CD1c-positive myeloid dendritic cell (primary cell): ENCODE data around the gene PLCG2.

Experiments used
- DNase-seq: peaks from one replicate; pipeline ENCODE4 v3.0.0-alpha.2; 2016; ENCODE audit errors: extremely low spot score

PLCG2 gene

GRCh38 chr16:81843683-81844082, 64.6 kb downstream of the PLCG2 start:
- no peak for DNase-seq

GRCh38 chr16:81846105-81846504, 67.0 kb downstream of the PLCG2 start:
- no peak for DNase-seq

DNA sequence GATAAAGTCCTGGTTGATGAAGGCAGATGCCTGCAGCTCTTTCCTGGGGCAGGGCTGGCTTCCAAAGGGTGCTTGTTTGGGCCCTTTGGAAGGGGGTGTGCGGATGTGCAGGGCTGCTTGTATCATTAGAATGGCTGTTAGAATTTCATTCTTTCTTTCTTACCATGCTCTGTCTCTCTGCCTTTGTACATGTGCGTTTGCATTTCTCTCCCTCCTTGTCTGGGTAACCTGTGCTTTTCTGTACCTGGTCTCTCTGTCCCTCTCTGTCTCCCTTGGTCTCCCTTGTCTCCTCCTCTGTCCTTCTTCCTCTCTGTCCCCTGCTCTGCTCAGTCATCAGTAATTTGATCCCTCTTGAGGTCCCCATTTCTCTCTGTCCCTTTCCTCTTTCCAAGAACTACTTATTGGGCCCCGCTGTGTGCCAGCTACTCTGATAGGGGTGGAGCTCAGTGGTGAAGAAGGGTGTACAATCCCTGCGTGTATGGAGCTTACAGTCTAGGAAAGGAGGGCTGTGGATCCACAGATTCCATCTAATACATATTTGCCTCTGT, 69.3 kb downstream of the PLCG2 start:
- no peak for DNase-seq

- no peak for DNase-seq
These were observed 71.3 kb downstream of the PLCG2 start for GRCh38 chr16:81850197-81850944.

DNA sequence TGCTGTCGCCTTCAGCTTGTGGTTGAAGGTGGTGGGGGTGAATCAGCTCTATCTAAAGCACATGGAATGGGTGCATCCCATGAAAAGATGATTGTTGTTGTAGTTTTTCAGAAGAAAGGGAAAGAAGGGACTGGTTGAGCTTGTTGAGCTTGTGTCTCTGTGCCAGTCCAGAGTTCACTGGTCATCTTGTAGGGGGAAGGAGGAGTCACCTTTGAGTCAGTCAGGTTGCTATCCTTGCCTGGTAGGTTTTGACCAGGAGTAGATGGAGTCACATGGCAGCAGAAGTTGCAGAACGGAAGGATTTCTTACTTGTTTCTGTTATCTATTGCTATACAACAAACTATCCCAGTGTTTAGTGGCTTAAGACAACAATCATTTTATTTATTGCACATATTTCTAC, 73.3 kb downstream of the PLCG2 start:
- DNase-seq: no peak

- no peak for DNase-seq
These were observed 76.6 kb downstream of the PLCG2 start for GRCh38 chr16:81855552-81856153.

GRCh38 chr16:81860287-81861266, 81.5 kb downstream of the PLCG2 start:
- no peak for DNase-seq

DNA sequence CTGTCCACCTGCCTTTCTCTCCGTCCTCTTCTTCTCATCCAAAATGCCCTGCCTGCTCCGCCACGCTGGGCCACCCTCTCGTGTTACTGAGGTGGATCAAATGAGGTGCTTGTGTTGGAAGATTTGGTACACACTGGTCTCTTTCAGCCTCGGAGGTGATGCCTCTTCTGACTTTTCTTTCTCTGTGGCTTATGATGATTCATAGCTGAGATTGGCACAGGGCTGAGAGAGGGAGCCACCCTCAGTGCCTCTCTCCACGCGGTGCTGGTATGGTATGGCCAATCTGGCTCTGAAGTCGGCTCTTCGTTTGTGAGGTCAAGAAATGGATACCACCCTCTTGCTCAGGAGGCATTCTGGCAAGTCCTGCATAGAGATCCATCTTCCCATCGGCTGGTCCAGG, 82.4 kb downstream of the PLCG2 start:
- no peak for DNase-seq

GRCh38 chr16:81861915-81862314, 82.8 kb downstream of the PLCG2 start:
- DNase-seq: no peak

GRCh38 chr16:81863630-81864352, 84.7 kb downstream of the PLCG2 start:
- DNase-seq: no peak

DNA sequence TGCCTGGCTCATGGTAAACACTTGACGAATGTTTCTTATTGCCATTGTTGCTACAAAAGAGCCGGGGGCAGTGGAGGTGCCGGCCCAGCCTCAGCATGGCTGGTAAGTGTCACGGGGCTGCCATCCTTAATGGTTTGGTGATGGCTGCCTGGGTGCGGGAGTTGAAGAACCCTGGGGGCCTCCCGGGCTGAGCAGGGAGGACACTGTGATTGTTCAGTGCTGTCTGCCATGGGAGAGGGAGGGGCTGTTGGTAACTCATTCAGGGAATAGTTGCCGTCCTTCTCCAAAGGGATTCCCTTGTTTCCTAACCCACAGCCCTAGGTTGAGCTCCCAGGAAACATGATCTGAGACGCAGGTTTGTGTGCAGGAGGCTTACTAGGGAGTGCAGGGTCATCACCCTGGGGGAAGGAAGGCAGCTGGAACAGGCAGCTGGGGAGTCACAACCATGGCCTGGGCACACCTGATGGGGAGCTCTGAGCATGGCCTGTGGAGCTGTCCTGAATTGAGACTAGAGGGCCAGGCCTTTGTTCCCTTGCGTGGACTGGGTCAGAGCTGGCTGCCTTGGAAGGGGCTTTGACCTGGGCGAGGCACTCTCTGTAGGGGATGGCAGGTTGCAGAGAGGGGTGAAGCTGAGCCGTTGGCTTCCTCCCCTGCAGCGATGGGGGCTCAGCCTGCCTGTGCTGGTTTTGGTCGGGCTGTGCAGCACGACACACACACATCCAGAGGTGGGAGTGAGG, 85.7 kb downstream of the PLCG2 start:
- no peak for DNase-seq

DNA sequence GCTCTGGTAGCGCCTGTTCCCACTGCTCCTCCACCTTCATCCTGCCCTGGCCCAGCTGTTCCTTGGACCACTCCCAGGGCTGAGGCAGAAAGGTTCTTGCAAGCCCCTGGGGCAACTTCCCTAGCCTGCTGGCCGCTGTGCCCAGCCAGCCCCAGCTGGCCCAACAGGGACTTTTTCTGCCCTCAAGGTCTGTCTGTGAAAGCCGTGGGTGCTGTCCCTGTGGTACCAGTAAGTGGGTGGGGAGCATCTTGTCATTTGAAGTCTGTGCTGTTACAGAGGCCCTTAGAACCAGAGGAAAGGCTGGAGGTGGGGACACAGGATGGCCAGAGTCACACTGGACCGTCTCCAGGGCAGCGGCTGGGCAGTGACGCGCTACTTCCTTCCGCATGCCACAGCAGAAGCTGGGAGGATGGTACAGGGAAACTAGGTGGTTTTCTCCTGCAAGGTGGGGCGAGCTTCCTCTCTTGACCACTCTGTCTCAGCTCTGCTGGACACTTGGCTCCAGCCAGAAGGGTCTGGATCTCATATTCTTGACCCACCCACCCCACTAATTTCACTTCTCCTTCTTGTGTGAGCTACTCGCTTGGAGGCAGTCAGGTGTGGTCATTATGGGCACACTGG, 87.8 kb downstream of the PLCG2 start:
- DNase-seq: peak; percentile 20

DNA sequence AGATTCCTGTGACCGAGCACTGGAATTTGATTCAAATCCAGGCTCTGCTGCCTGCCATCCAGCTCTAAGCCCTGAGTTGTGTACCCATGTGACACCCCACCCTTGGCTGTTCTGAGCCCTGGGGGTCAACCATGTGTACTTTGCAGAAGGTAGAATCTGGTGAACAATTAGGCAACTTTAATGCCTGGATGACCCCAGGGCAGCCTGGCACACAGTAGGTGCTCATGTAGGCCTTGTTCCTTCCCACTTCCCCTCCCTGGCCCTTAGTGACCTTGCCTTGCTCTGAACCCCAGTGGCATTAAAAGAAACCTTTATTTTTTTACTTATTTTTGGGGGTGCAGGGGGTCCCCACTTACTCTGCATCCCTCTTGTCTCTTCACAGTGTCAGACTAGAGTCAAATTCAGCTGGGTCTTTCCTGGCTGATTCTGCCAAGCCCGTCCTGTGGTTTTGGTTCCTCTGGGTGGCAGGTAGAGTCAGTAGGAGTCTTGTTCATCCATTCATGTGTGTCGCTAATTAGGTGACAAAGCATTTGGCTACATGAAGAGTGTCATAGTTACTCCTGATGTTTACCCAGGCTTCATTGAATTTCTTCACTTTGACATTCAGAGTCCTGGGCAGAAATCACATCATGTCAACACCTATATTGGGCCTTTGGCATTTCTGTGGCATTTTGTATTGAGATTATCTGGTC, 89.1 kb downstream of the PLCG2 start:
- no peak for DNase-seq

DNA sequence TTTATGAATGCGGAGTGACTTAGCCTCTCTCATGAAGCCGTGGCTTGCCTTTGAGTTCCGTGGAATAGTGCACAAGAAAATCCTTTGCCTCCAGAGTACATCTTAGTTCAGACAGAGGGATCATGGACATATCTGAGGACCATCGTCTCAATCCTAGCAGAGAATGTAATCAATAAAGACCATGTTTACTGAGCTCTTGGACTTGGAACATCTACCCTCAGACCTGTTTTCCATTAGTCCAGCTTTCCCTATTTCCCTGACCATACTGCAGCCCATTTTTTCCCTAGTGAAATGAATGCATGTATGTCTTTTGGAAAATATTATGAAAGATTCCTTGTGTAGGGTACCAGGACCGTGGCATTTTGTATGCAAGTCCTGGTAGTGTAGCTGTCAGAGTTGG, 90.2 kb downstream of the PLCG2 start:
- no peak for DNase-seq

DNA sequence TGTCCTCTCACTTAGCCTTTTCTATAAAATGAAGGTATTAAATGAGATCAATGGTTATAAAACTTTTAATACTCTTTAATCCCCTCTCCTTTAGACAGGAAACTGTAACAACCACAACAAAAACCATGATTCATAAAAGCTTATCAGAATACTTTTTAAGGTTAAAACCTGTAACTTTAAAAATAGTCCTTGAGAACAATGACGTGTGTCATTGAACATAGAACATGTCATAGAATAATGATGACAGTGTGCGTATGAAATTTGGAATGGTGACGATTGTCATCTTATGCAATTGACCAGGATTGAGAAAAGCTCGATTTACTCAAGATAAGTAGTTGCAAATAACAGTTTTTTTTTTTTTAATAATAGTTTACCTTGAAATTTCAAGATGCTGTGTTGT, 94.1 kb downstream of the PLCG2 start:
- no peak for DNase-seq

DNA sequence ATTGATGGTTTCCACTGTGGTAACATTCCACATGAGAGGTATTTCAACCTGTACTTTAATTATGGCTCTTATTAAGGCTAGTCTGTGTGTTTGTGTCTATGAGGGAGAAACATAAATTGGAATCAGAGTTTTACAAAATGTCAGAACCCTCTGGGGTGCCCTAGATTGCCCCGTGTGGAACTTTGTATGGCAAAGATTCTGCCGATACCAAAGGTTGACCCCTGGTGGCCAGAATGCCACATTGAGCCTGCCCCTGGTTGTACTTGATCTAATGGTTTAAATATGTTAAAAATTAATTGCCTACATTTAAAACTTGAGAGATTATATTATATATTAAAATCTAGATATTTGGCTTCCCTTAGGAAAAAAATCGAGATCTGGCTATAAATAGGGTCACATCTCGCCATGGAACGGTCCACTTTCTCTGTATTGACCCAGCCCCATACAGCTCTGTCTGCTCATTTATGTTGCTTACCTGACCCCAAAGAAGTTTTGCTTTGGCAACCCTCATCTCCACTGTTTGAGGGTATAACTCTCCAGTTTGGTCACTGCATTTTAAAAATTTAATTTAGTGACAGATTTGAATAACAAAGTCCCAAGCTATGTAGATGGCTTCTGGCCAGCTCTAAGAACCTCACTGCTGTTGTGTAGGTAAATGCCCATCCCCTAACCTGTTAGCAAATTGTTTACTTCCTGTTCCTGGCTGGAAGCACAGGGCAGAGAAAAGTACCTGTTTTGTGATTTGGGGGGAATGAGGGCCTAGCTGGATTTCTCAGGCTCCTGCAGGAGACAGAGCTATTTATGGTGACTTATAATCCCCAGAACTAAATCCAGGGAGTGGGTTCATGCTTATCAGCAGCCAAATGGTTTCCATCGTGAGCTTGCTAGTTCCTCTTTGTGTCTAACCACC, 95.0 kb downstream of the PLCG2 start:
- peak; percentile 62 for DNase-seq

GRCh38 chr16:81875461-81875860, 96.4 kb downstream of the PLCG2 start:
- no peak for DNase-seq

DNA sequence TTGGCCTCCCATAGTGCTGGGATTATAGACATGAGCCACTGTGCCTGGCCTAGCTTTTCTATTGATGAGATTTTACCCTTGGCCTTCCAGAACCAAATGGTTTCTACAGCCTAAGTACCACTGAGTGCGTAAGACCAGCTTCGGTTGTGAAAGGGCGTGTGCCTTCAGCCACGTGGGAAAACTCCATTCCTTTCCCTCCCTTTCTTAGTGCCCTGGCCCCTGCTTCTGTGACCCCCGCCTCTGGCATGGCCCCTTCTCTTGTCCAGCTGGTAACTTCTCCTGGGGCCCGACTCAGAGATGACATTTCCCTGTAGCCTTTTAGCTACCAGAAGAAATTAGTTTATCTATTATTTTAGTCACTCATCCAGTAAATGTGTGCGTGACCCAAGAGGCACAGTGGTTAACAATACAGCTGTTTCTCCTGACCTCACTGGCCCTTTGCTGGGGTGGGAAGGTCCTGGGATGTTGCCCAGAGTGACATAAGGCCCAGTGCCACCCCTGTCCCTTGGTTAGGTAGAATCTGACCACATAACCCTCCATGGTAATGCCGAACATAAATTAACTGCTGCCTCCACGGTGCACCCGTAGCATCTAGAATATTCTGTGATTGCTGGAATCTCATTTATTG, 97.3 kb downstream of the PLCG2 start:
- DNase-seq: no peak
